ENCODE data around the gene UBA5.

UBA5 gene

GRCh38 chr3:132723024-132723950, 63.2 kb downstream of the UBA5 start (continued):
- TF ChIP-seq ZNF449 (tag by site-specific recombination; IDR thresholded peaks at IDR 0.05) (no peak), HIC1 (tag by site-specific recombination; IDR thresholded peaks at IDR 0.05) (no peak), ZNF335 (tag by site-specific recombination; conservative IDR thresholded peaks at IDR 0.05) (peak; percentile 70), ZBTB17 (tag by site-specific recombination; IDR thresholded peaks at IDR 0.05) (peak; percentile 56), ZNF311 (tag by site-specific recombination; IDR thresholded peaks at IDR 0.05; ENCODE audit: borderline replicate concordance) (no peak), ZBTB21 (tag by site-specific recombination; IDR thresholded peaks at IDR 0.05) (no peak), ZNF529 (tag by site-specific recombination; IDR thresholded peaks at IDR 0.05; ENCODE audit: insufficient replicate concordance) (no peak), ZNF624 (tag by site-specific recombination; IDR thresholded peaks at IDR 0.05) (no peak), OSR2 (tag by site-specific recombination; IDR thresholded peaks at IDR 0.05) (no peak), YY2 (tag by site-specific recombination; IDR thresholded peaks at IDR 0.05) (no peak), CTCF (tag by site-specific recombination; IDR thresholded peaks at IDR 0.05) (no peak), ZNF692 (tag by site-specific recombination; IDR thresholded peaks at IDR 0.05) (0 out of 2 replicates have a peak, but pooled peaks have one; percentile 20), ZNF513 (tag by site-specific recombination; IDR thresholded peaks at IDR 0.05) (no peak), ELK4 (IDR thresholded peaks at IDR 0.05; ENCODE audit: borderline replicate concordance, low read depth, low read length) (no peak), PRDM10 (tag by site-specific recombination; IDR thresholded peaks at IDR 0.05) (peak; percentile 93), ZNF280D (tag by site-specific recombination; IDR thresholded peaks at IDR 0.05) (no peak), ZNF221 (tag by site-specific recombination; IDR thresholded peaks at IDR 0.05; ENCODE audit: borderline replicate concordance) (no peak)

Measured in HEK293 (cell line).